Activated CD8-positive, alpha-beta memory T cell treated with anti-CD3 and anti-CD28 coated beads, Interleukin-2, amount 10 ng/mL, durations not matched to agents 7 days and 5 days (primary cell): Measurements from ENCODE around the gene PHGDH. TPM values are rescaled to one million over a fixed set of nuclear protein-coding genes. Genes with fewer than 3 reads are reported as not detected.

Experiments used
- ATAC-seq: fragments of 150-1000 bp; cut with Tn5 transposase; one replicate; pipeline ENCODE4 v1.10.0; 2021; ENCODE audit warnings: moderate library complexity
- CTCF ChIA-PET: fragments of 350-600 bp; sonication (Branson Sonifier 250); formaldehyde crosslinking; loops from one replicate; lab custom pipeline; 2021; ENCODE audit warnings: antibody characterized with exemption; lab: Charles Lee
- DNase-seq: peaks from one replicate; pipeline ENCODE4 v3.0.0-alpha.2; 2020
- H3K27ac Mint-ChIP-seq: one replicate; pipeline ENCODE4 v1.8.0; 2021; ENCODE audit warnings: mild to moderate bottlenecking, mixed read lengths
- H3K27me3 Mint-ChIP-seq: one replicate; pipeline ENCODE4 v1.8.0; 2021; ENCODE audit warnings: mixed read lengths
- H3K36me3 Mint-ChIP-seq: one replicate; pipeline ENCODE4 v1.8.0; 2021; ENCODE audit warnings: mild to moderate bottlenecking, mixed read lengths
- H3K4me1 Mint-ChIP-seq: one replicate; pipeline ENCODE4 v1.8.0; 2021; ENCODE audit warnings: mixed read lengths
- H3K4me3 Mint-ChIP-seq: one replicate; pipeline ENCODE4 v1.8.0; 2021; ENCODE audit warnings: mild to moderate bottlenecking, moderate library complexity, mixed read lengths
- H3K9me3 Mint-ChIP-seq: one replicate; pipeline ENCODE4 v1.8.0; 2022; ENCODE audit warnings: low read depth, mixed read lengths
- total RNA-seq, 2 experiments: library from RNA; stranded (reverse); gene quantifications; one replicate each; pipeline ENCODE4 v1.2.3, GENCODE V29; 2021

Gene PHGDH
- total RNA-seq, 2 experiments from 2014 or later, result 165 to 209 TPM

DNA sequence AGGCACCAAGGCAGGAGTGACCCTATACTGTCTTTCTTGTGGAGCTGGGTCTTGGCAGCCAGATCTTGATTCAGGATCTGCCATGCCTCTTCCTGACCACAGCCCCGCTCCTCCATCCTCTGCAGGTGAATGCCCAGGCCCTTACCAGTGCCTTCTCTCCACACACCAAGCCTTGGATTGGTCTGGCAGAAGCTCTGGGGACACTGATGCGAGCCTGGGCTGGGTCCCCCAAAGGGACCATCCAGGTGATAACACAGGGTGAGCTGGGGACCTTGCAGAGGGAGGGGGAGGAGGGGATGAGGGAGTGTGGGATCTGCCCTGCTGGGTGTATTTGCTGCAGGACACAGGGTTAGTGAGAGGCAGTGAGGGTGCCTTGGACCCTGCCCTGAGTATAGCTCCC, 28.5 kb downstream of the PHGDH start:
- peaks cover 20% of the 10 kb centered on the region for H3K36me3 Mint-ChIP-seq
- H3K27me3 Mint-ChIP-seq, result no peaks in the 10 kb centered on the region
- peaks cover 7% of the 10 kb centered on the region for H3K4me1 Mint-ChIP-seq
- no peak overlapping the region for H3K27ac Mint-ChIP-seq
- no peak for ATAC-seq
- no peak for DNase-seq
- no peaks in the 10 kb centered on the region for H3K9me3 Mint-ChIP-seq
- no peak overlapping the region for H3K4me3 Mint-ChIP-seq
- CTCF ChIA-PET, result no interaction called here

DNA sequence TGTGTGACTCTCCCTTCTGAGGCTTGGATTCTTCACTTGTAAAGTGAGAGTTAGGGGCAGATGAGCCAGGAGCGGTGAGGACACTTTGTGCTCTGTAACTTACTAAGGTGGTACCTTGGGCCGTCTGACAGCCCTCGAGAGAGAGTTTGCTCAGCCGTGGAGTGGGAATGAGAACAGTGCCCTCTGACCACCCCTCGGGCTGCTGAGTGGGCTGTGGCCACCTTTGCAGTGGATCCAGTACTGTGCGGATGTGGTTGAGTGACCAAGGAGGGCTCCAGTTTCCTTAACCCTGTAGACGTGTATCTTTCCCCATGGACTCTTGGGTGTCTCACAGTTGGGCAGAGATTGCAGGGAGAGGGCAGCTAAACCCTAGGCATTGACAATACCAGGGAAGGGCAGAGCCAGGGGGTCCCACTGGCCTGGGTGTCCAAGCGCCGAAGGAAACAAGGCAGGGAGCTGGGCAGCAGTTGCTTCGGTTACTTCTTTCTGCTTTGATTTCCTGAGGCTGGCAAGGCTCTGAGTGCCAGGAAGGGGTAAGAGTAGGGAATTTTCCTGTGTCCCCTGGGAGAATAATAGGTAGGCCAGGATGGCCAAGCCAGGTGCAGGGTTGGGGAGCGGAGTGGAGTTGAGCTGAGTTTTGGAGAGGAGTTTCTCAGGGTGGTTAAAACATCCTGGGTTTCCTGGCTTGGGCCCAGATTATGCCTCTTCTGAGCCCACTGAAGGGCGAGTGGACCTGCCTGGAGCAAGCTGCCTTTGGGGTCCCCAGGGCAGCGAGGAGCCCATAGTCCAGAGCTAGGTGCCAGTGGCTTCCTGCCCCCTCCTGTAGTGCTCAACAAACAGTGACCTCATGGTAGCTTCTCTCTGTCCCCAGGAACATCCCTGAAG, 29.4 kb downstream of the PHGDH start:
- no peaks in the 10 kb centered on the region for H3K27me3 Mint-ChIP-seq
- ATAC-seq, result no peak
- CTCF ChIA-PET, result interaction anchor here (6.4 kb wide), 1 partner anchor 14 kb away, joined by 39 read pairs; no protein-coding TSS in a partner anchor
- H3K4me1 Mint-ChIP-seq, result peaks cover 12% of the 10 kb centered on the region
- peaks cover 15% of the 10 kb centered on the region for H3K36me3 Mint-ChIP-seq
- H3K4me3 Mint-ChIP-seq, result no peak overlapping the region
- no peak overlapping the region for H3K27ac Mint-ChIP-seq
- no peak for DNase-seq
- no peaks in the 10 kb centered on the region for H3K9me3 Mint-ChIP-seq

GRCh38 chr1:119742202-119742601, 30.5 kb downstream of the PHGDH start:
- Mint-ChIP-seq H3K4me3 (no peak overlapping the region), H3K27me3 (no peaks in the 10 kb centered on the region), H3K27ac (no peak overlapping the region), H3K36me3 (peaks cover 12% of the 10 kb centered on the region), H3K4me1 (peaks cover 12% of the 10 kb centered on the region), H3K9me3 (no peaks in the 10 kb centered on the region)
- DNase-seq, result no peak
- ATAC-seq, result no peak
- CTCF ChIA-PET, result interaction anchor here (6.4 kb wide), 1 partner anchor 13 kb away, joined by 39 read pairs; no protein-coding TSS in a partner anchor

DNA sequence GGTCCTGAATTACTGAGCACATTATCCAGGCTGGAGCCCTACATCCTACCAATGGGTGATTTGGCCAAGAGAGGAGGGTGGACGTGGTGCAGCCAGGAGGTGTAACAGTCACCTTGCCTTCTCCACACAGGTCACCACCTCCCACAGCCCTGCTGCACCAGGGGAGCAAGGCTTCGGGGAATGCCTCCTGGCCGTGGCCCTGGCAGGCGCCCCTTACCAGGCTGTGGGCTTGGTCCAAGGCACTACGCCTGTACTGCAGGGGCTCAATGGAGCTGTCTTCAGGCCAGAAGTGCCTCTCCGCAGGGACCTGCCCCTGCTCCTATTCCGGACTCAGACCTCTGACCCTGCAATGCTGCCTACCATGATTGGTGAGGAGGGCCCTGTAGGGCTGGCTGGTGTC, 30.9 kb downstream of the PHGDH start:
- no peak for ATAC-seq
- Mint-ChIP-seq H3K36me3 (peaks cover 12% of the 10 kb centered on the region), H3K27ac (no peak overlapping the region), H3K27me3 (no peaks in the 10 kb centered on the region), H3K9me3 (no peaks in the 10 kb centered on the region), H3K4me1 (peaks cover 12% of the 10 kb centered on the region), H3K4me3 (no peak overlapping the region)
- no peak for DNase-seq
- CTCF ChIA-PET, result interaction anchor here (1.4 to 6.4 kb wide), 4 partner anchors 13 to 225 kb away, joined by 4 to 39 read pairs (median 14); no protein-coding TSS in a partner anchor

DNA sequence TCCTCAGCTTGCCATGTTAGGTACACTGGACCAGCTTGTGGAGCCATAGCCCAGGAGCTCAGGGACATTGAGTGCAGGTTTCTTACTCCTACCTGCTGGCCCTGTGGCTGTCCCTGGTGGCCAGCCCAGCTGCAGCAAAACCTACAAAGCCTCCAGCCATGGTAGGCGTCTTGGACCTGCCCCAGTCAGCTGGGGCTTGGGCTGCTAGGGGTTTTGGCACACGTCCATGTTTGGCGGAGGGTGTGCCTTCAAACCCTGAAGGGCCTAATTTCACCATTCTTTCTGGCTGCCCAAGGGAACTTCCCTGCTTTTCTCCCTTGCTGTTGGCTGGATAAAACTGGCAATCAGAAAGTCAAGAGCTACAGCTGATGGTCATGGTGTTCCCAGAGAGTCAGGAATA, 31.6 kb downstream of the PHGDH start:
- peaks cover 10% of the 10 kb centered on the region for H3K36me3 Mint-ChIP-seq
- ATAC-seq (no peak), DNase-seq (no peak)
- CTCF ChIA-PET, result interaction anchor here (0.6 to 6.4 kb wide), 14 partner anchors 12 to 225 kb away, joined by 3 to 39 read pairs (median 4); no protein-coding TSS in a partner anchor
- H3K27me3 Mint-ChIP-seq, result no peaks in the 10 kb centered on the region
- no peaks in the 10 kb centered on the region for H3K9me3 Mint-ChIP-seq
- peaks cover 12% of the 10 kb centered on the region for H3K4me1 Mint-ChIP-seq
- H3K4me3 Mint-ChIP-seq, result no peak overlapping the region
- no peak overlapping the region for H3K27ac Mint-ChIP-seq

DNA sequence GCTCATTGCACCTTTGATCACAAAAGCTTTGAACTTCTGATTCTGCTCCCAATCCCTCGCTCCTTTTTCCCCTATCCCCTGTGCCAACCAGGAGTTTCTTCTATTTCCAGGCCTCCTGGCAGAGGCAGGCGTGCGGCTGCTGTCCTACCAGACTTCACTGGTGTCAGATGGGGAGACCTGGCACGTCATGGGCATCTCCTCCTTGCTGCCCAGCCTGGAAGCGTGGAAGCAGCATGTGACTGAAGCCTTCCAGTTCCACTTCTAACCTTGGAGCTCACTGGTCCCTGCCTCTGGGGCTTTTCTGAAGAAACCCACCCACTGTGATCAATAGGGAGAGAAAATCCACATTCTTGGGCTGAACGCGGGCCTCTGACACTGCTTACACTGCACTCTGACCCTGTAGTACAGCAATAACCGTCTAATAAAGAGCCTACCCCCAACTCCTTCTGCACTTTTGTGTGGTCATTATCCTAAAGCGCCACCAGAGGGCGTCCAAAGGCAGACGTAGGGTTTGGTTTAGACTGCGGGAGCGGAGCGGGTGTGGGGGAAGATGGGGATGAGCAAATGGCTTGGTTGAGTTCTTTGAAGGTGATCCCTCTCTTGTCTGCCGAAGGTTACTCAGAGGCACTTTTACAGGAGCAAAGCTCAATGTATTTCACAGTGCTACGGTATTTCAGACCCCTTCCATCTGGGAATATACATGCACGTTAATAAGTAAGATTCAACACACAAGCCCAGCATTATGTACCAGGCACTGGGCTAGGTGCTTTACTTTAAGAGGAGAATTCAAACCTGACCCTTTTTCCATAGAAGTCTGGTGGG, 32.3 kb downstream of the PHGDH start:
- H3K9me3 Mint-ChIP-seq, result no peaks in the 10 kb centered on the region
- peak; percentile 60 for ATAC-seq
- H3K36me3 Mint-ChIP-seq, result peaks cover 10% of the 10 kb centered on the region
- H3K4me3 Mint-ChIP-seq, result no peak overlapping the region
- peaks cover 12% of the 10 kb centered on the region for H3K4me1 Mint-ChIP-seq
- H3K27me3 Mint-ChIP-seq, result peaks cover 3% of the 10 kb centered on the region
- DNase-seq, result peak; percentile 64
- no peak overlapping the region for H3K27ac Mint-ChIP-seq
- CTCF ChIA-PET, result interaction anchor here (0.6 to 6.4 kb wide), 23 partner anchors 12 to 224 kb away, joined by 3 to 39 read pairs (median 3); no protein-coding TSS in a partner anchor

DNA sequence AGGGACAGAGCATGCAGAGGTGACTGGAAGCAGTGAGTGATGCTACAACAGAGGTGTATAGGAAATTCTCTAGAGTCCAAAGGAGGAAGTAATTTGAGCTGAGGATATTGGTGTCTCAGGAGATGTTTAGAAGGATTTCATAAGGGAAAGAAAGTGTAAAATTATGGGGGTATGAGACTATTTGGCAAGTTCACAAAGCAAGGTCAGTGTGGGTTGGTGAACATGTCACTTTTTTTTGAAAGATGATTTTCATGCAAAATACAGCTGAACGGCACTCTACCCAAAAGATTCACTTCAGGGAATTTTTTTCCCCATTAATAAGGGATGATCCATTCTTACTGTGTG, 32.8 kb downstream of the PHGDH start:
- DNase-seq (no peak), ATAC-seq (no peak)
- Mint-ChIP-seq H3K9me3 (no peaks in the 10 kb centered on the region), H3K4me3 (no peak overlapping the region), H3K36me3 (peaks cover 10% of the 10 kb centered on the region), H3K27me3 (peaks cover 6% of the 10 kb centered on the region), H3K27ac (no peak overlapping the region), H3K4me1 (peaks cover 12% of the 10 kb centered on the region)
- CTCF ChIA-PET, result interaction anchor here (0.8 to 6.4 kb wide), 16 partner anchors 11 to 204 kb away, joined by 3 to 39 read pairs (median 4); no protein-coding TSS in a partner anchor

DNA sequence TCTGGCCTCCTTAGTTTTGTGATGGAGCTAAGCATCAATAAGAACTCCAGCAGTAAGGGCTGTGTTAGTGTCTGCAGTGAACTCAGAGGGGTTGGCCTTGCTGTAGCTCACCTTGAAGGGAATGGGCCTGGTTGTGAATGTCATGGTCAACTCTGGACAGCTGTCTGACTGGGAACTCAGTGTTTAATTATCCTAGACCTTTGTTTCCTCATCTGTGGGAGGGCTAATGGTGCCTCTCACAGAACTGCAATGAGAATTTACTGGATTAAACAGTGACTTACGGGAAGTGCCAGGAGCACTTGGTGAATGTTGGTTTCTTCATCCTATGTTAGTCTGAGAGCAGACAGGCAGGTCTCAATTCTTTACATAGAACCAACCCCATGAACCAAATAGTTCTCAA, 33.3 kb downstream of the PHGDH start:
- Mint-ChIP-seq H3K27ac (no peak overlapping the region), H3K4me3 (no peak overlapping the region), H3K9me3 (no peaks in the 10 kb centered on the region), H3K27me3 (peaks cover 11% of the 10 kb centered on the region), H3K36me3 (peaks cover 10% of the 10 kb centered on the region), H3K4me1 (peaks cover 12% of the 10 kb centered on the region)
- ATAC-seq (no peak), DNase-seq (no peak)
- CTCF ChIA-PET, result interaction anchor here (0.8 to 6.4 kb wide), 13 partner anchors 10 to 204 kb away, joined by 3 to 39 read pairs (median 4); no protein-coding TSS in a partner anchor

GRCh38 chr1:119747451-119747850, 35.7 kb downstream of the PHGDH start:
- ATAC-seq (no peak), DNase-seq (no peak)
- Mint-ChIP-seq H3K4me1 (peaks cover 19% of the 10 kb centered on the region), H3K9me3 (no peaks in the 10 kb centered on the region), H3K27me3 (peaks cover 29% of the 10 kb centered on the region), H3K36me3 (peaks cover 8% of the 10 kb centered on the region), H3K27ac (no peak overlapping the region), H3K4me3 (no peak overlapping the region)
- CTCF ChIA-PET, result interaction anchor here (1.4 to 6.4 kb wide), 2 partner anchors 8 to 62 kb away, joined by 3 to 39 read pairs; no protein-coding TSS in a partner anchor

DNA sequence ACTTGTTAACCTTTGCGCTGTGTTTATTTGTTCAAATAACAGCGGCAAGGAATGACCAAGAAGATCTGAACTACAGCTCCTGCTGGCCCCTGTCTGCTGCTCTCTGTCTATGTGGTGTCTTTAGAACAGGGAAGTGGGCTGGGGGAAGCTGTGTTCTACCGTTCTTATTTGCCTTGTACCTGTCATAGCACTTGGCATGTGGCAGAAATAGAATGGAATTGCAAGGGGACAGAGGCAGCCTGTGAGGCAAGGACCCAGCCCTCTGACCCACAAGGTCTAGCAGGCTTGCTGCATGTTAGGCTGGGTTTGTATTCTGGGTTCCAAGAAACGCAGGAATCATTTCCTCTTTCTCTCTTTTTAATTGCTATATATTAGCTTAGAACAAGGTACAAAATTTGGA, 36.3 kb downstream of the PHGDH start:
- no peak for ATAC-seq
- Mint-ChIP-seq H3K27me3 (peaks cover 32% of the 10 kb centered on the region), H3K9me3 (no peaks in the 10 kb centered on the region), H3K27ac (no peak overlapping the region), H3K4me1 (peaks cover 23% of the 10 kb centered on the region), H3K36me3 (peaks cover 6% of the 10 kb centered on the region), H3K4me3 (no peak overlapping the region)
- DNase-seq, result no peak
- CTCF ChIA-PET, result interaction anchor here (1.4 kb wide), 1 partner anchor 62 kb away, joined by 3 read pairs; no protein-coding TSS in a partner anchor

- ATAC-seq, result peak; percentile 47
- Mint-ChIP-seq H3K4me1 (peaks cover 14% of the 10 kb centered on the region), H3K36me3 (no peaks in the 10 kb centered on the region), H3K9me3 (no peaks in the 10 kb centered on the region), H3K27me3 (peaks cover 66% of the 10 kb centered on the region), H3K27ac (no peak overlapping the region), H3K4me3 (no peak overlapping the region)
- CTCF ChIA-PET, result interaction anchor here (8.0 kb wide), 1 partner anchor 8 kb away, joined by 39 read pairs; no protein-coding TSS in a partner anchor
- peak; percentile 52 for DNase-seq
Observed at GRCh38 chr1:119752592-119752991, 40.9 kb downstream of the PHGDH start.

- CTCF ChIA-PET, result interaction anchor here (8.0 kb wide), 1 partner anchor 14 kb away, joined by 39 read pairs; no protein-coding TSS in a partner anchor
- Mint-ChIP-seq H3K36me3 (no peaks in the 10 kb centered on the region), H3K4me1 (peaks cover 12% of the 10 kb centered on the region), H3K9me3 (no peaks in the 10 kb centered on the region), H3K4me3 (no peak overlapping the region), H3K27me3 (peaks cover 76% of the 10 kb centered on the region), H3K27ac (no peak overlapping the region)
- peak; percentile 47 for ATAC-seq
- peak; percentile 47 for DNase-seq
Observed at GRCh38 chr1:119758584-119758983, 46.9 kb downstream of the PHGDH start.

GRCh38 chr1:119762409-119762808, 50.7 kb downstream of the PHGDH start:
- Mint-ChIP-seq H3K9me3 (no peaks in the 10 kb centered on the region), H3K27ac (no peak overlapping the region), H3K4me3 (no peak overlapping the region), H3K36me3 (no peaks in the 10 kb centered on the region), H3K4me1 (peaks cover 12% of the 10 kb centered on the region), H3K27me3 (peaks cover 78% of the 10 kb centered on the region)
- CTCF ChIA-PET, result no interaction called here
- DNase-seq, result peak; percentile 7
- no peak for ATAC-seq
